Stimulated activated CD8-positive, alpha-beta memory T cell treated with anti-CD3 and anti-CD28 coated beads, Interleukin-12 subunit alpha, Interleukin-12 subunit beta, amount 100 ng/mL, for 1 hour (primary cell): Measurements from ENCODE around the gene BCAS3.

ENCODE experiments used
- DNase-seq: peaks from one replicate; pipeline ENCODE4 v3.0.0-alpha.2; 2020; ENCODE audit warnings: low read depth

The BCAS3 gene

GRCh38 chr17:61202564-61202963 lies 524.9 kb downstream of the BCAS3 start:
- no peak for DNase-seq

- DNase-seq, result no peak
Measured at GRCh38 chr17:61203671-61204131, 526.0 kb downstream of the BCAS3 start.

DNA sequence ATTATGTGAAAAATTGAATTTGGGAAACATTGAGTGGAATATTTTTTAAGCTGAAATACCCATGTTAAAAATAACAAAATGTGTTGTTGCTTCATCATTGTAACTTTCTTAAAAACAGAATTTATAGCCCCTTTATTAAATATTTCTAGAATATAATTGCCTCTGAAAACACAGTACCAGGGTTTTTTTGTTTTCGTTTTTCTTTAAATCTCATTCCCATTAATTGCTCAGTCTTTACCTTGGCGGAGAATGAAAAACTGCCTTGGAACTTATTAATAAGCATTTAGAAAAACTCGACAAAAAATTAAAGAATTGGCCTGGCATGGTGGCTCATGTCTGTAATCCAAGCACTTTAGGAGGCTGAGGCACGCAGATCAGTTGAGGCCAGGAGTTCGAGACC lies 526.8 kb downstream of the BCAS3 start:
- no peak for DNase-seq

DNA sequence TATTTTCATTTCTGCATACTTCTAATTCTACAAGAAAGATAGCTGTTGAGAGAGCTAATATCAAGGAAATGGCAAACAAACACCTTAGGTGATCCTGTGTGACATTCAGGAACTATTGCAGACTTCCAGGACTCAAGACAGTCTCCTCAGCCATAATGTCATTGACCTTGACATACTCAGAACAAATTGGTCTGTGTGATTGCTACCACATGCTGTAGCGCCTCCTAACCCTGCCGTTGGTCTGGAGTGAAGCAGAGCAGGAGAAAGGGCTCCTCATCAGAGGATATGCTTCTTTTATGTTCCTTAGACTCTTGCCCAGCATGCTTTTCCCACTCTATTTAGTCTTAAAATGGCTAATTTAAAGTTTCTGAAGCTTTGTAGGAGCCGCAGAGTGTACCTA lies 527.8 kb downstream of the BCAS3 start:
- no peak for DNase-seq

- DNase-seq, result no peak
Measured at GRCh38 chr17:61205931-61206330, 528.3 kb downstream of the BCAS3 start.

GRCh38 chr17:61206922-61207321 lies 529.3 kb downstream of the BCAS3 start:
- DNase-seq, result no peak

- no peak for DNase-seq
Measured at GRCh38 chr17:61208301-61209105, 530.9 kb downstream of the BCAS3 start.

GRCh38 chr17:61209106-61209439 lies 531.4 kb downstream of the BCAS3 start:
- no peak for DNase-seq

GRCh38 chr17:61209525-61209924 lies 531.9 kb downstream of the BCAS3 start:
- DNase-seq, result no peak

DNA sequence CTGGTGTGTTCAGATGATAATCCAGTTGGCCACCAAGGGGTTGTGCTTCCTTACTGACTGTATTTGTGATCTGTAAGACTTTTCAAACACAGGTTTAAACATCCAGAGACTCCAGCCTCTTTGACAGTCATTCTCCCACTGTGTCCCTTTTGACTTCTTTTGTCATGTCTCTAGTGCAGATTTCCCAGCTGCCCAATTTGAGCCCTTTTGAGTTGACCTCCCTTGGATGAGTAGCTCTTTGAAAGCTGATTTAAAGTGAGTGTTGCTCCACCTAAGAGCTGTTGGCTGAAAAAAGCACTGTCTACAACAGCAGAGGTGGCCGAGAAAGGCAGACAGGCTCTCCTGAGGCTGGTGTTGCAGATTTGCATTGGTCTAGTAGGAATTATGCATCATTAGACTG lies 533.6 kb downstream of the BCAS3 start:
- DNase-seq, result no peak

DNA sequence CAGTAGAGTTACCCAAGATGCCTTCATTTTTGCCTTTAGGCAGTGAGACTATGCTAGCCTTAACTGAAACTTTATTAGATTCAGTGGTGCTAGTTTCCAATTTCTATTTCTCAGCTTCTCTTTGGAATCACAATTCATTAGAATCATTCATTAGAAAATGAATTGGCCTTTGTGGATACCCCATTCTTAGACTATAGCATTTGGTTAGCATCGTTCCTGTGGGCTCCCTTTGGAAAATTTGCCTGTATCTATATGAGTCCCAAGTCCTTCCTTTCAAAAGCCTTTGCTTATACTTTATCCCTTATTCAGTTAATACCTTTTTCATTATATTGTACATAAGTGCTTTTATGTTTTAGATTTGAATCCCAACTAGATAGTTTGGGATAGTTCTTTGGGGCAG lies 535.0 kb downstream of the BCAS3 start:
- no peak for DNase-seq

DNA sequence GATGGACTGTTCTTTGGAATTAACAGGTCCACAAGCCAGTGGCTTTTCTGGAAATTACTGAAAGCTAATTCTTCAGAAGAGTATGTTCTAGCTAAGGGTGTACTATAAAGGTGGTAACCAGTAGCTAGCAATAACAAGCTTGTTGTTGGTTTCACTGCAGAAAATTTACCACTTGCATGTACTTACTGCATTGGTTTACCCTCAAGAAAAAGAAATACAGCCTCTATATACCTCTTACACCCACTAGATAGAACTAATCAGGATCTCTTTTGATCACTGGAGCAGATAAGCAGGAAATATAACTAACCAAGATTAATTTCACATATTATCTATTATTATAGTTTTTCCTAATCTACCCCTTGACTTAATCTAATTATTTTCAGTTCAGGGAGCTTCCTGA lies 537.1 kb downstream of the BCAS3 start:
- no peak for DNase-seq

DNA sequence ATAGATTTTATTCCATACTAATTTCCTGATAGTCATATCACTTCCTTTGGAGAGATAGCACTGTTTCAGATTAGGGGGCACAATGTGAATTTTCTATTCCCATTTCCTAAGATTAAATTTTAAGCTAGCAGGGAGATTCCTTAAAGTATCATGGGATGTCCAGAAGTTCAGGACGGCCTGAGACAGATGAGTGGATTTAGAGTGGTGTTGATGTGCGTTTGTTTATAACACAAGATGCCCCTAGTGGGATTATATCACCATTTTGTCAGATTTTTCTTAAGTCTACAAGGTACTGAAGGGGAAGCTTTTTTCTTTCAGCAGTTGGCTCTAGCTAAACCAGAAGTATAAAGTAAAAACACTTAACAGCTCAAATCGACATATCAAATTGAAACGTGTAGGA lies 538.4 kb downstream of the BCAS3 start:
- DNase-seq, result no peak

- no peak for DNase-seq
Measured at GRCh38 chr17:61217878-61218437, 540.3 kb downstream of the BCAS3 start.

- DNase-seq, result no peak
Measured at GRCh38 chr17:61218438-61218837, 540.8 kb downstream of the BCAS3 start.

GRCh38 chr17:61219460-61219859 lies 541.8 kb downstream of the BCAS3 start:
- DNase-seq, result no peak

- no peak for DNase-seq
Measured at GRCh38 chr17:61221181-61221580, 543.5 kb downstream of the BCAS3 start.

- DNase-seq, result no peak
Measured at GRCh38 chr17:61221597-61222471, 544.2 kb downstream of the BCAS3 start.

DNA sequence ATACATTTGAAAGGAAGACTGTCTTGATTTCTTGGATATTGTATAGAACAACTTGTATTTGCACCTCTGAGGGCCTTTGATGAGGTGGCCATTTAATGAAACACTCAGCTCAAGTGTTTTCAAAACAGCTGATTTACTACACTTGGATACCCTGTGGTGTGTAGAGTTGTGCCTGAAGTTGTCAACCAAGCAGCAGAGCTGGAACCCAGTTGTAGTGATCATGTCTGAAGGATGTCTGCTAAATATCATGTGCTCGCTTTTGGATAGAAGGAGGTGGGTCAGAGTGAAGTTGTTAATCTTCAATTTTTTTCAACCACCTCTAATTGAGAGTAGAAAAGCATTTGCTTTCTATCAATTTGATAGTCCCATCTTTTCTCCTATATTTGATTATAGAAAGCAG lies 546.1 kb downstream of the BCAS3 start:
- no peak for DNase-seq

GRCh38 chr17:61225178-61225882 lies 547.7 kb downstream of the BCAS3 start:
- no peak for DNase-seq

GRCh38 chr17:61227866-61228265 lies 550.2 kb downstream of the BCAS3 start:
- DNase-seq, result no peak

DNA sequence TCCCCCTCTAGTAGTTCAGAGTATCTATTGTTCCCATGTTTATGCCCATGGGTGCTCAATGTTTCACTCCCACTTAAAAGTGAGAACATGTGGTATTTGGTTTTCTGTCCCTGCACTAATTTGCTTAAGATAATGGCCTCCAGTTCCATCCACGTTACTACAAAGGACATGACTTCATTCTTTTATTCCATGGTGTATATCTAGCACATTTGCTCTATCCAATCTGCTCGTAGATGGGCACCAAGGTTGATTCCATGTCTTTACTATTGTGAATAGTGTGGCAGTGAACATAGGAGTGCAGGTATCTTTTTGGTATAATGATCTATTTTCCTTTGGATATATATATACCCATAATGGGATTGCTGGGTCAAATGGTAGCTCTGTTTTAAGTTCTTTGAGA lies 552.8 kb downstream of the BCAS3 start:
- no peak for DNase-seq
